ENCODE results near the gene EZR.

EZR gene

DNA sequence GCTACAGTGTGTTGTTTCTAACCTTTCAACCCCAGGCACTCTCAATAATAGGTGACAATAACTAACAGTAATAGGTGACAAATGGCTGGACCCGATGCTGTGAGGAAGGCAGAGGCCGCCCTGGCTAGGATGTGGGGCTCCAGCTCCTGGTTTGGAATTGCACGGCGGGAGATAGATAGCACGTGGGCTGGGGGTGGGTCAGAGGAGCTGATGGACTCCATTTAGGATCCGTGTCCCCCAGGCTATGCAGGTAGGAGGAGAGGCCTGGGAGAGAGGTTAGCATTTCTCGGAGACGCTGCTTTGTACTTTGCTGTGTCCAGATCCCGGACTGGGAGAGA lies 61.4 kb downstream of the EZR start:
- DNase-seq, result no peak

DNA sequence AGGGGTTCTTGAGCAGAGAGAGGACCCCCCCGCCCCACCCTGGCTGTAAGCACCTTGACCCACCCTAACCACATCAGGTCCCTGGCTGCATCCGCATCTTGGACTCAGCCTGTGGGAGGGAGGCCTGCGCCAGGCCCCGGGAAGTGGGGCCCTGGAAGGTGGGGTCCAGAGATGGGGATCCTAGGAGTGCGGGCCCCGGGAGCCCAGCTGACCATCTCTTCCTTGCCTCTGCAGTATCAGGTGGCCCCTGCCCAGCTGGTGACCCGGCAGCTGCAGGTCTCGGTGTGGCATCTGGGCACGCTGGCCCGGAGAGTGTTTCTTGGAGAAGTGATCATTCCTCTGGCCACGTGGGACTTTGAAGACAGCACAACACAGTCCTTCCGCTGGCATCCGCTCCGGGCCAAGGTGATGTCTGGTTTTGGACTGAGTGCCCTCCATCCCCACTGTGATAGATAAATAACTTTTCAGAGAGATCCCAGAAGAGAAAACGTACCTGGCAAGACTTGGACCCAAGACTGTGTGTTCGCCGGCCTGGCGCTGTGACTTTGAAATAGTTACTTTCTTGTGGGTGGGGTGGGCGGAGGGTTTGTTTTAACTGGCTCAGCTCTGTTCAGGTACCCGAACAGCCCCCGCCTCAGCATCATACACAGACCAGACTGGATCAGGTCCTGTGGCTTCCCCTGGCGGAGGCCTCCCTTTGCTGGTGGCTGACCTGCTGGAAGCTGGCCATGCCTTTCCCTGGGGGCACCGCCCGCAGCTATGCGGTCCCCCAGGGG lies 62.0 kb downstream of the EZR start:
- no peak for DNase-seq

- no peak for DNase-seq
Observed at GRCh38 chr6:158756126-158756525, 63.0 kb downstream of the EZR start.

GRCh38 chr6:158755636-158756035 lies 63.5 kb downstream of the EZR start:
- DNase-seq, result no peak

DNA sequence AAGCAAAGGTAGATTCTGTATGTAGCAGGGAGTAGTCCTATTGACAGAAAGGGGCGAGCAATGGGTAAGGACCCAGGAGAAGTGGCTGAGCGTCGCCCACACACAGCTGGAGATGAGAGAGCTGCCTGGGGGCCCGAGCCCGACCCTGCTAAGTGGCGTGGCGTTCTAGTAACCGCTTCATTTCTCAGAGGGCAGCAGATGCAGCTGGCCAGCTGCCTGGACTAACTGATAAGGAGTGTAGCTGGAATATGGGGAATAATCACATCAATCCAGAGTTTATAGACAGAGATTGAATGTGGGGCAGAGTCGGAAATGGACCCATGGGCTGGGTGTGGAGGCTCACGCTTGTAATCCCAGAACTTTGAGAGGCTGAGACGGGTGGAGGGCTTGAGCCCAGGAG lies 64.4 kb downstream of the EZR start:
- no peak for DNase-seq

DNA sequence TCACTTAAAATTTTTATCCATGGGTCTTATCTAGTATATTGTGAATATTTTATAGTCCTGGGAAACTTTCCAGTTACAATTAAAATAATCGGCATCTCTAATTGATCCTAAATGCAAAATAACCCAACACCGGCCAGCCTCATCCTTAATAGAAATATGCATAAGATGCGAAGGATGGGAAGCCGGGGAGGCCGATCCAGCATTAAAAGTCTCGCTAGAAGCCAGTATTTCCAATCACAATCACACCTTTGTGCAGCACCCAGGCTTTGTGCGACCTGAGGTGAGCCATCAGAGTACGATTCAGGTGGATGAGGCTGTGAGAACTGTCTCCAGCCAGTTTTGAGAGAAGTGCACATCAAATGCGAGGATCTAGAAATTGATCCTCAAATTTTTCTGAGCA lies 65.4 kb downstream of the EZR start:
- no peak for DNase-seq

DNA sequence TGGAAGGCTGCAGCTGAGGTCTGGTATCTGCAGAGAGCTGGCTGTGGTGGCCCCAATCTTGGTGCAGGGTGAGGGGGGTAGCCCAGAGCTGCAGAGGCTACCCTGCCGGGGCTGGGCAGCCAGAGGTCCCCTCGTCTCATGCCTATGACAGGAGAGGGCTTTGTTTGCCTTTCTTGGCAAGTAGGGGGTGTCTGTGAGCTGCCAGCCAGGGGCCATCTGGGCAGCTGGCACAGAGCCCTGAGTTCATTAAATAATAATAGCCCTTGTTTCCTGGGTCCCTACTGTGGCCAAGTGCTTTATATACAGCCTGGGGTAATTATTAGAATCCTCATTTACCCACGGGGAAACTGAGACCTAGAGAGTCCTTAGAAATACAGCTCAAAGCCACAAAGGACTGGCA lies 66.6 kb downstream of the EZR start:
- peak; percentile 54 for DNase-seq

DNA sequence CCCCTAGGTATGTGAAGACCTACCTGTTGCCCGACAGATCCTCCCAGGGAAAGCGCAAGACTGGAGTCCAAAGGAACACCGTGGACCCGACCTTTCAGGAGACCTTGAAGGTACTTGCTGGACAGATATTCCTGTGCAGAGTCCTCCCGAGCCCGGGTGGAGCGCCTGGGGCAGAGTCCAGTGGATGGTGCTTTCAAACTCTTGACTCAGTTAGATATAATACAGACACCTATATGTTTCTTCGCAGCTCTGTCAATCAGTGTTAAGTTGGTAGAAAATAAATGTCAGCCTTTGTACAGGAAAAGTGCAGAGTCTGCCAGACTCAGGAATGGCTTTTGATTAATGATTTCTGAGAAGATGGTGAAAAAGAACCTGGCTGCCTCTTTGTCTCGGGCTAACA lies 67.2 kb downstream of the EZR start:
- no peak for DNase-seq

DNA sequence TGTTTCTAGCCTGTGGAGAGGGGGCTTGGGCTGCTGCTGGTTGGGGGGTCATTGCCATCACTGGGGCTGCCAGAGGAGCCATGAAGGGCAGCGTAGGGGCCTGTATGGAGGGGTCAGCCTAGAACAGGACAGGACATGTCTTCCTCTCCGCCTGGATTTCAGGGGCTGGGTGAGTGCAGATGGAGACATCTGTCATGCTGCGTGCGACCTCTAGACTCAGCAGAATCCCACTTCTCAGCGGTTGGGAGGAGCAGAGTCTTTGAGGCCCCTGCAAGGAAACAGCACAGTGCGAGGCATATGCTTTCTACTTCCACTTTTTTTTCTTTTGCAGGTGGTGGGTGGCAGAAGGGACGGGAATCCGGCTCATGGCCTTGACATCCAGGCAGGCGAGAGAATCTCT lies 67.9 kb downstream of the EZR start:
- DNase-seq, result no peak

- DNase-seq, result no peak
Observed at GRCh38 chr6:158744986-158745430, 74.2 kb downstream of the EZR start.

DNA sequence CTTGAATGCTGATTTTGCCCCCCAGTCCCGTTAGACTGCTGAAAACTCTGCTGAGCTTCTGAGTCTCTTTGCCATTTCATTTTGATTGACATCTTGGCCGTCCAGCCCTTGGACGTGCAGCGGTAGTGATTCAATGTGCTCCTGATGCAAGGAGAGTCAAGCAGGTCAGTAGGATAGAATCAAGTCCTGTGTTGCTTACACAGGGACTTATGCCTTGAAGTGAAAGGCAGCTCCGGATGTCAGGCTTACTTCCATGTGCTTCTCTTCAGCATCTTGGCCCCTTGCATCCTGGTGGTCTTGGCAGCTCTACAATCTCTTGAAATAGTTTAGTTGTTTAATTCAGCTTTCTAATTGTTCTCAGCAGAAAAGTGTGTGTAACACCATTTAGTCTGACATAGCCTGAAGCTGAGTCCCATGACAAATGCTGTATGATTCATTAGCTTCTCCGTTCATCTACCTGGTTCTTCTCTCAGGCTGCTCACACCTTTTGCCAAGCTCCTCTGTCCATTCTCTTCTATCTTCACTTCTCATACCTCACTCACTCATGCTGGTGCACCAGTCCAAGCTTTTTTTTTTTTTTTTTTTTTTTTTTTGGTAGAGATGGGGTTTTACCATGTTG lies 76.0 kb downstream of the EZR start:
- DNase-seq, result no peak

DNA sequence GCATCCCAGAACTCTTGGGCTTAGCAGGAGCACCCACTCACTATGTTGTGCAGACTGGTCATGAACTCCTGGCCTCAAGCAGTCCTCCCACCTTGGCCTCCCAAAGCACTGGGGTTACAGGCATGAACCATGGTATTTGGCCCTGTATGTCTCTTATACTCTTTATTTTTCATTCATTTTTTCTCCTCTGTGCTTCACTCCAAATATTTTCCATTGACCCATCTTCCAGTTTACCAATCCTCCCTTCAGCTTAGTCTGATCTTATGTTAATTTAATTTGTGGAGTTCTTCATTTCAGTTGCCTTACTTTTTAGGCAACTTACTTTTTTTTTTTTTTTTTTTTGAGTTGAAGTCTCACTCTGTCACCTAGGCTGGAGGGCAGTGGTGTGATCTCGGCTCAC lies 79.5 kb downstream of the EZR start:
- no peak for DNase-seq

DNA sequence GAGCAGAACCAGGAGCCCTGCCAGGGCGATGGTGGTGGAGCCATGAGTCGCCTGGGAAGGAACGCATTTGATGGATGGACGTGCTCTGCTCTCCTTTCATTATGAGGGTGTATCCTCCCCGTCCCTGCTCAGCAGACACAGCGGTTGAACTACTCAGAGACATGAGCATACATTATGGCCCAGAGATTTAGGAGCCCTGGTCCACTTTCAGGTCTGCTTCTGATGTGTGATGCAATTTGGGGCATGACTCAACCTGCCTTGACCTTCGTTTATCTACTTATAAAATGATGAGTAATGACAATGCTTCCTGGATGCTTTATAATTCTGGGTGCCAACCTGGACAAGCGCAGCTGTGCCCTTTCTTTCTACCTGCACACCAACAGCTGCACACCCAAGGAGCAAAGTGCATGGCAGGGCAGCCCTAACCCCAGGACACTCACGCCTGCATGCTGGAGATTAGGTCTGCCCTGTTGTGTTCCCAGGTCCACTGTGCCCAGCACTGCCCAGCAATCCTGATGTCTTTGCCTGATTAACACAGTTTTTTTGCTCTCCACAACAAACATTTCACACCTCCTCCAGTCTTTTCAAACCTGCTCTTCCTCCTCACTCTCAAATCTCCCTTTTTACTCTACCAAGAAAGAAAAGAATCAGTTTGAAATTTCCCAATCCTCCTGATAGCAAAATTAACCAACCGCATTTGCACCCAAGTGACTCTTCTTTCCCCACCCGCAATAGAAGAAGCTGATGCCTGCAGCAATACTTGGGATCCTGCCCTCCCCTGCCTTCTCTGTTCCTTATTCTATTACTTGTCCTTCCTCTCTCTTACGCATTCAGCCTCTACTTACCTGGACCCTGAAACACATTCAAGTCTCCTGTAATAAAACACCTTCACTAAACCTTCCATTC lies 81.2 kb downstream of the EZR start:
- no peak for DNase-seq

GRCh38 chr6:158737082-158737709 lies 82.0 kb downstream of the EZR start:
- no peak for DNase-seq

- DNase-seq, result no peak
Observed at GRCh38 chr6:158735009-158735408, 84.2 kb downstream of the EZR start.

- DNase-seq, result no peak
Observed at GRCh38 chr6:158730541-158730907, 88.6 kb downstream of the EZR start.

DNA sequence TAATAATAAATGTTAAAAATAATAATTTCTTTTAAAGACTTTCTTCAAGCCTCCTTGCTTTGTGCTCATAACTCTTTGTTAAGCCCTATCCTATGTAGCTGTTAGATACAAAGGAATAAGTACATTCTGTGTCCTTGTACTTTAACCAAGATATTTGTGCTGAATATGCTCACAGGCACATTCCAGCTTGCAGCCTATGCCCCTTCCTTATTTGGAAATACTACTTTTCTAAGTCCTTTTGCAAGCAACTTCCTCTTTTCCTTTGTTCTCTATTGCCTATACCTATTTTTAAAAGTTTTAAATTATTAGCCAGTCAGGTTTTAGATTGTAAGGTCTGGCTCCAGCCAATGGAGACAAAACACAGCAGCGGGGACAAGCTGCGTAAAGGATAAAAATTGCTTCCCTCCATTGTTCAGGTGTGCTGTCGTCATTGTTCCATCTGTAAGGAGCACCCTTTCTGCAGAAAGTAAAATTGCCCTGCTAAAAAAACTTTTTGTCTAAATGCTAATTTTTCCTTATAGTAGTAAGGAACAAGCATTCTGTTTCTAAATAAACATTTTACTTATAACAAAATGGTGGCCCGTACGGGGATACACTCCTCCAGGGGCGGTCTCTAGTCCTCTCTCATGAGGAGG lies 89.1 kb downstream of the EZR start:
- no peak for DNase-seq

DNA sequence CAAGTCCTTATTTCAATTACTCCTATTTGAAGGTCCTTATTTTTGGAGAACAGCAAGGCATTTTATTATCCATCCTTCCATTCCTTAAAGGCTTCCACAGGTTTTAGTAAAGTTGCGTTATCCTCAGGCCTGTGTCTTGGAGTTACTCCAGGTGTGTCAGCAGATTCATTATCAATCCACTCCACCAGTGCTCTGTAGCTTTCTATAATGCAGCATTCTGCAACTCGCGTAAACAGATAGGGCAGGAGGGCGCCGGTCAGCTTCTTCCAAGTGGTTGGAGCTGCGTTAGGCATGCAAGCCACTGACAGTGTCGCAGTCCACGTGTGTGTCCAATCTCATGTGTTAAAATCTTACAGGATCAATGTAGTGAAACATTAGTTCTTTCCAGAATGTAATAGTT lies 93.5 kb downstream of the EZR start:
- no peak for DNase-seq

DNA sequence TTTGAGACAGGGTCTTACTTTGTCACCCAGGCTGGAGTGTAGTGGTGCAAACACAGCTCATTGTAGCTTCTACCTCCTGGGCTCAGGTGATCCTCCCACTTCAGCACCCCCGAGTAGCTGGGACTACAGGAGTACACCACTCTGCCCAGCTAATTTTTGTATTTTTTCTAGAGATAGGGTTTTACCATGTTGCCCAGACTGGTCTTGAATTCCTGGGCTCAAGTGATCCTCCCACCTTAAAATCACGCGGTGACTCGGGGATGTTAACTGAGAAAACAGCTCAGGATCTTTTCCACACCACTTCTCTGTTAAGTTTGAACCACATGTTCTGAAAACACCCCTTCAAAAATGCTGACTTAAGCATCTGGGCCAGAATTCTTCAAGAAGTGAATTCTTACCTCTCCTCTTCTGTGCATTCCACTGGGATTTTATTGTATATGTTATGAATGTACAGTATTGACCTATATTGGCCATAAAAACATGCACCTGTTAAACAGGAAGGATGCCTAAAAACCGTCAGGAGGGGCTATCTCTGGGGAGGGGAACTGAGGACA lies 96.9 kb downstream of the EZR start:
- DNase-seq, result no peak

DNA sequence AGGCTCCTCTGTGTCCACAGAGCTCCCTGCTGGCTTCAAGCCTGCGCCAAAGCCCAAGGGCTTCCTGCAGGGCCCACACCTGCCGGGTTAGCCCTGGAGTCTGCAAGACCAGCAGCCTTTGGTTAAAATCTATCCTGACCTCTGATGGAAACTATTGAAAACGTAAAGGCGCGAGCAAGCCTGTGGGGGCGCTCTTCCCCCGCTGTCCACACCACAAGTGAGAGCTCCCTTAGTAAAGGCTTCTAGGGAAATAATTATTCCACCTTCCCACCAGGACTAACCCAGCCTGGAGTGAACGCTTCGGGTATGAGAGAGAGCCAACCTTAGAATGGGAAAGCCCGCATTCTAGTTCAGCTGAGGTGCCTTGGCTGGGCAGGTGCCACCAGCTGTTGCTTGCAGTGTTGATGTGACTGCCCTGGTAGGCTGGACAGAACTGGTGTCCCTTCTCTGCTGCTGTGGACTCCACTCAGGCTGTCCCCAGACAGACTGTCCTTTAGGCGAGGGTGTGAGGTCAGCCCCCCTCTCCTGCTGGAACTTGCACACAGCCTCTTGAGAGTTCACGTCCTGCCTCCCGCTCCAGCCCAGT lies 100.6 kb downstream of the EZR start:
- DNase-seq, result peak; percentile 43

- no peak for DNase-seq
Observed at GRCh38 chr6:158717341-158718330, 101.5 kb downstream of the EZR start.
